Pancreas (tissue), 10 donors: ENCODE results near the gene SPAG8. TPM values are rescaled to one million over a fixed set of nuclear protein-coding genes. Genes with fewer than 3 reads are reported as not detected.

Experiments used
- ATAC-seq, 4 donors: fragments of 200-7000 bp; cut with Tn5 transposase; one replicate each; pipeline versions ENCODE4 v1.8.0 to v1.9.1; 2020; ENCODE audit warnings: mild to moderate bottlenecking in 4 of 4, moderate library complexity in 4 of 4
- DNase-seq, 6 donors: peaks; one replicate each; pipeline ENCODE4 v3.0.0-alpha.2; 2020
- FAIRE-seq: peaks from 2 replicates; lab custom pipeline; 2012; peaks lifted over from hg19 to GRCh38; lab: Jason Lieb, UNC
- H3K27ac ChIP-seq, 4 donors: fragments of 200-600 bp; sonication (generic); 1 replicate in 3 of 4; 2 replicates in 1 of 4; pipeline versions ENCODE4 v1.5.0 to v1.8.0; 2020
- H3K27me3 ChIP-seq, 4 donors: fragments of 200-600 bp; one replicate each; pipeline ENCODE4 v1.8.0; 2021
- H3K36me3 ChIP-seq, 3 donors: fragments of 200-600 bp; sonication (generic) in 1 of 3; one replicate each; pipeline versions ENCODE4 v1.5.0 to v1.8.0; 2020 to 2021
- H3K4me1 ChIP-seq, 3 donors: fragments of 200-600 bp; one replicate each; pipeline ENCODE4 v1.8.0; 2021
- H3K4me3 ChIP-seq, 4 donors: fragments of 200-600 bp; sonication (generic) in 2 of 4; one replicate each; pipeline versions ENCODE4 v1.5.0 to v1.8.0; 2020 to 2021
- H3K9me3 ChIP-seq, 4 donors: fragments of 200-600 bp; one replicate each; pipeline ENCODE4 v1.8.0; 2021
- WGBS, 2 donors: extraction: QIAGEN DNeasy Blood & Tissue Kit; methylation state at CpG; one replicate each; pipeline ENCODE4 v1.1.7; 2013; 5-methylcytosine and 5-hydroxymethylcytosine counted together
- intact Hi-C, 3 donors: fragments of 100-400 bp; cut with DNase I; formaldehyde crosslinking; loops; one replicate each; pipeline versions ENCODE4 v1.11.1 to v1.14.2; 2022
- polyA plus RNA-seq, 2 donors: library from polyadenylated mRNA; stranded (reverse); fragments of 200-250 nt; gene quantifications; one replicate each; pipeline ENCODE4 v1.2.3, GENCODE V29; 2013
- total RNA-seq, 6 donors: library from RNA; stranded (reverse); fragmentation: NEBNext Ultra II Directional in 4 of 6; extraction: Animal tissue kit (Norgen Biotek cat#: 25700) in 4 of 6; gene quantifications; one replicate each; pipeline versions ENCODE4 v1.2.1 to v1.2.4, GENCODE V29; 2021 to 2023
- TF ChIP-seq, protein P1 (sequence below), 4 donors: fragments of 200-600 bp; sonication (generic) in 3 of 4; IDR thresholded peaks; one replicate each; pipeline versions ENCODE4 v1.5.0 to v1.8.0; 2021; ENCODE audit warnings: antibody characterized with exemption in 4 of 4
- donor health status: healthy with polysubstance abuse.
- donor health status: DM: no; HTN: no; CAD: no; lungs with moderate emphysema.
- donor health status: DM: no; HTN: no; CAD: no.
- donor health status: control.
- donor health status: control.
- donor health status: Bipolar disorder and iron deficiency.
- donor health status: DM: yes; HTN: yes; CAD: no.
- donor health status: DM: no; HTN: no; CAD: no.
- donor health status: DM: no; HTN: no; CAD: no.
- donor health status: DM: yes; HTN: yes; CAD: no.

The SPAG8 gene
- total and polyA plus RNA-seq, 8 donors: 0.52 to 3.1 (median 1.0) TPM

- peak in 1 of 4 donors; percentile 10 for ATAC-seq
- intact Hi-C loops: loop anchor here (5.0 to 10.0 kb wide), 3 partner anchors 85 to 102 kb away; partner anchors contain the start of gene OR13J1 (in 1 of the 3)
- FAIRE-seq: no peak
- no peak for DNase-seq
- no peaks in the 10 kb centered on the region for H3K4me1 ChIP-seq
- H3K4me3 ChIP-seq: no peak overlapping the region
- no peak overlapping the region for H3K27ac ChIP-seq
- 27 to 32% methylated on average over 4 of the region's 4 CpGs for WGBS, 2 donors
- H3K27me3 ChIP-seq: no peaks in the 10 kb centered on the region
- no peaks in the 10 kb centered on the region for H3K9me3 ChIP-seq
- TF ChIP-seq, protein P1, sequence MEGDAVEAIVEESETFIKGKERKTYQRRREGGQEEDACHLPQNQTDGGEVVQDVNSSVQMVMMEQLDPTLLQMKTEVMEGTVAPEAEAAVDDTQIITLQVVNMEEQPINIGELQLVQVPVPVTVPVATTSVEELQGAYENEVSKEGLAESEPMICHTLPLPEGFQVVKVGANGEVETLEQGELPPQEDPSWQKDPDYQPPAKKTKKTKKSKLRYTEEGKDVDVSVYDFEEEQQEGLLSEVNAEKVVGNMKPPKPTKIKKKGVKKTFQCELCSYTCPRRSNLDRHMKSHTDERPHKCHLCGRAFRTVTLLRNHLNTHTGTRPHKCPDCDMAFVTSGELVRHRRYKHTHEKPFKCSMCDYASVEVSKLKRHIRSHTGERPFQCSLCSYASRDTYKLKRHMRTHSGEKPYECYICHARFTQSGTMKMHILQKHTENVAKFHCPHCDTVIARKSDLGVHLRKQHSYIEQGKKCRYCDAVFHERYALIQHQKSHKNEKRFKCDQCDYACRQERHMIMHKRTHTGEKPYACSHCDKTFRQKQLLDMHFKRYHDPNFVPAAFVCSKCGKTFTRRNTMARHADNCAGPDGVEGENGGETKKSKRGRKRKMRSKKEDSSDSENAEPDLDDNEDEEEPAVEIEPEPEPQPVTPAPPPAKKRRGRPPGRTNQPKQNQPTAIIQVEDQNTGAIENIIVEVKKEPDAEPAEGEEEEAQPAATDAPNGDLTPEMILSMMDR (IDR thresholded peaks at IDR 0.05): no peak
- no peaks in the 10 kb centered on the region for H3K36me3 ChIP-seq
Observed at GRCh38 chr9:35790025-35790384, 22.1 kb downstream of the SPAG8 start.

DNA sequence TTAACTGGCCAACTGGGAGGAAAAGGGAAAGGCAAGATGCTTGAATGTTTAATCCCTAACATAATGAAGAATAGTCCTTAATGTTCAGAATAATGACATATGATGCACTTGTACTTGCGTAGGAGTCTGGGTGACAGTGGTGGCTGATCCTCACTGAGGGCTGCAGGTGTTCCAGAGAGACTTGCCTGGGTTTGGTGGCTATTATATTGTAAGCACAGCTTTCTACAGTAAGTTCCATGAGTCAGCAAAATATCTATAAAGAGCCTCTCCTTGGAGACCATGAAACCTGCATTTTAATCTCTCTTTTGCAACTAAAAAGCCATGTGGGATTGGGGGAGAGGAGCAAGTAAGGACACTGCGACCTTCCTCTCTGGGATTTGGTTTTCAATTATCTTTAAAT, 22.5 kb downstream of the SPAG8 start:
- TF ChIP-seq, protein P1 (IDR thresholded peaks at IDR 0.05): no peak
- DNase-seq (no peak), ATAC-seq (no peak), FAIRE-seq (no peak)
- H3K4me1 ChIP-seq: no peaks in the 10 kb centered on the region
- no peak overlapping the region for H3K4me3 ChIP-seq
- no peaks in the 10 kb centered on the region for H3K9me3 ChIP-seq
- H3K36me3 ChIP-seq: no peaks in the 10 kb centered on the region
- no peaks in the 10 kb centered on the region for H3K27me3 ChIP-seq
- intact Hi-C loops: loop anchor here in 1 of 3 donors (5.0 kb wide), 1 partner anchor 83 kb away; the partner anchor contains the start of gene OR13J1
- WGBS, 2 donors: 90 to 91% methylated on average over 2 of the region's 2 CpGs
- no peak overlapping the region for H3K27ac ChIP-seq

GRCh38 chr9:35783418-35783817, 28.6 kb downstream of the SPAG8 start:
- ATAC-seq: no peak
- no peak for DNase-seq
- intact Hi-C loops: no loop called here

GRCh38 chr9:35781066-35781465, 31.0 kb downstream of the SPAG8 start:
- no peaks in the 10 kb centered on the region for H3K27me3 ChIP-seq
- DNase-seq (no peak), FAIRE-seq (no peak), ATAC-seq (no peak)
- WGBS, 2 donors: 66 to 75% methylated on average over 2 of the region's 2 CpGs
- H3K36me3 ChIP-seq: no peaks in the 10 kb centered on the region
- no peaks in the 10 kb centered on the region for H3K4me1 ChIP-seq
- H3K9me3 ChIP-seq: no peaks in the 10 kb centered on the region
- H3K27ac ChIP-seq: no peak overlapping the region
- H3K4me3 ChIP-seq: no peak overlapping the region
- intact Hi-C loops: no loop called here
- TF ChIP-seq, protein P1 (IDR thresholded peaks at IDR 0.05): no peak

More at GRCh38 chr9:35783418-35783817, 28.6 kb downstream of the SPAG8 start:
- no peak for FAIRE-seq
- Histone ChIP-seq H3K9me3 (no peaks in the 10 kb centered on the region), H3K27ac (no peak overlapping the region), H3K4me1 (no peaks in the 10 kb centered on the region), H3K36me3 (no peaks in the 10 kb centered on the region), H3K4me3 (no peak overlapping the region), H3K27me3 (no peaks in the 10 kb centered on the region)
- TF ChIP-seq, protein P1 (IDR thresholded peaks at IDR 0.05): no peak

DNA sequence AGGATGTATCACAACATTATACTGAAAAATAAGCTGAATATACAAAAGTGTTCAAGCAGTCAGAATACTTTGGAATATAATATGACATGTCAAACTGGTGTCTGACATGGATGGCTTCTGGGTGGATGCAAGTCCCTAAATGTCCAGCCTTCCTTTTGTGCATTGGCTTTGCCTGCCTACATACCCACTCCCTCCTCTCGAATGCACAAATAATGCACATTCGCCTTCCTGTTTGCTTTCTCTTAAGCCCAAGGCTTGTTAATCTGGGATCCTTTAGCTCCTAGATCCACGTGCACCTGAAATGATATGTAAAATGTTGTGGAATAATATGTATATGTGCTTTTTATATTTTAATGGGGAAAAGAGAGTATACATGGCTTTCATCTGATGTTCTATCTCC, 33.6 kb downstream of the SPAG8 start:
- intact Hi-C loops: no loop called here
- Histone ChIP-seq H3K4me3 (no peak overlapping the region), H3K36me3 (no peaks in the 10 kb centered on the region), H3K4me1 (no peaks in the 10 kb centered on the region), H3K27ac (no peak overlapping the region), H3K27me3 (no peaks in the 10 kb centered on the region), H3K9me3 (no peaks in the 10 kb centered on the region)
- FAIRE-seq (no peak), DNase-seq (no peak), ATAC-seq (no peak)
- 90 to 93% methylated on average over 3 of the region's 3 CpGs for WGBS, 2 donors
- TF ChIP-seq, protein P1 (IDR thresholded peaks at IDR 0.05): no peak
